Measurements from ENCODE around the gene CASKIN1.

- TF ChIP-seq SUZ12 (IDR thresholded peaks at IDR 0.05; ENCODE audit: extremely low read depth, insufficient read depth, insufficient read length) (no peak), ZNF274 (IDR thresholded peaks at IDR 0.05; ENCODE audit: low read depth, low read length) (no peak), YY1 (IDR thresholded peaks at IDR 0.05; ENCODE audit: insufficient read depth, insufficient read length) (no peak)
Measured at GRCh38 chr16:2177561-2177960, 18.8 kb downstream of the CASKIN1 start.

All from NT2/D1 (cell line).